DND-41 (cell line): ENCODE measurements around the gene GLP2R.

Experiments used
- EZH2 ChIP-seq: IDR thresholded peaks from 3 replicates; pipeline ENCODE4 v1.6.1; 2012; ENCODE audit warnings: borderline replicate concordance, low read depth, mild to moderate bottlenecking, moderate library complexity, low read length, inconsistent platforms; ENCODE audit not compliant: severe bottlenecking
- TF ChIP-seq, protein P1 (sequence below): IDR thresholded peaks from 2 replicates; pipeline ENCODE4 v1.5.1; 2012; ENCODE audit warnings: borderline replicate concordance, low read length, moderate library complexity, mild to moderate bottlenecking; ENCODE audit not compliant: poor library complexity, severe bottlenecking; ENCODE audit errors: extremely low read depth

DNA sequence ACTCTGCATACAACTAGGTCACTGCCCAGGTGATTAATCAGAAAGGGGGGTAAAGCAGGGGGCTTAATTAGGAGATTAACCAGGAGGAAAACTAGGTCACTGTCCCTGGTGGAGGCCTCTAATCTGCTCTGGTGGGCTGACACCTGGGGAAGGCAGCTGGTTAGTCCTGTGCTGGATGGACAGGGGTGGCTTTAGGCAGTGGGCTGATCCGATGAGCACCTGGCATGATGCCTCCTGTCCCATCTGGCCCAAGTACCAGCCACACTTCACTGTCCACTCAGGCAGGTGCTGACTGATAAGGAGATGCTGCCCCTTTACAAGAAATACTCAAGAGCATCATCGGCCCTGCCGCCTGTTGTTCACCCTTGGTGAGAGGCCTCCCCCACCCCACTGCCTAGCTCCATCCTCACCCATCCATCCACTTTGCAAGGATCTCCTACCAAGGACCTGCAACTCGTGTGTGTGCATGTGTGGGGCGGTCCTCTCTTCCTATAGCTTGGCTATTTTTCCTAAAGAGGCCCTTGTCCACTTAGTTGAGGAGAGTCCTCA lies 93.2 kb downstream of the GLP2R start:
- no peak for TF ChIP-seq EZH2
- TF ChIP-seq, protein P1, sequence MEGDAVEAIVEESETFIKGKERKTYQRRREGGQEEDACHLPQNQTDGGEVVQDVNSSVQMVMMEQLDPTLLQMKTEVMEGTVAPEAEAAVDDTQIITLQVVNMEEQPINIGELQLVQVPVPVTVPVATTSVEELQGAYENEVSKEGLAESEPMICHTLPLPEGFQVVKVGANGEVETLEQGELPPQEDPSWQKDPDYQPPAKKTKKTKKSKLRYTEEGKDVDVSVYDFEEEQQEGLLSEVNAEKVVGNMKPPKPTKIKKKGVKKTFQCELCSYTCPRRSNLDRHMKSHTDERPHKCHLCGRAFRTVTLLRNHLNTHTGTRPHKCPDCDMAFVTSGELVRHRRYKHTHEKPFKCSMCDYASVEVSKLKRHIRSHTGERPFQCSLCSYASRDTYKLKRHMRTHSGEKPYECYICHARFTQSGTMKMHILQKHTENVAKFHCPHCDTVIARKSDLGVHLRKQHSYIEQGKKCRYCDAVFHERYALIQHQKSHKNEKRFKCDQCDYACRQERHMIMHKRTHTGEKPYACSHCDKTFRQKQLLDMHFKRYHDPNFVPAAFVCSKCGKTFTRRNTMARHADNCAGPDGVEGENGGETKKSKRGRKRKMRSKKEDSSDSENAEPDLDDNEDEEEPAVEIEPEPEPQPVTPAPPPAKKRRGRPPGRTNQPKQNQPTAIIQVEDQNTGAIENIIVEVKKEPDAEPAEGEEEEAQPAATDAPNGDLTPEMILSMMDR = no peak
